H9 (cell line): ENCODE measurements around the gene DPP10. TPM values are rescaled to one million over a fixed set of nuclear protein-coding genes. Genes with fewer than 3 reads are reported as not detected.

Experiments
- DNase-seq: peaks from one replicate; pipeline ENCODE4 v3.0.0-alpha.2; 2017
- H2AFZ ChIP-seq: one replicate; pipeline ENCODE4 v1.6.1; 2013; ENCODE audit warnings: mild to moderate bottlenecking, low read length, control low read depth, moderate library complexity
- H2AK5ac ChIP-seq: 2 replicates; pipeline ENCODE4 v1.6.1; 2013; ENCODE audit warnings: low read length, control low read depth, mixed read lengths; ENCODE audit not compliant: insufficient read length
- H2BK120ac ChIP-seq: one replicate; pipeline ENCODE4 v1.6.1; 2013; ENCODE audit warnings: low read depth, mild to moderate bottlenecking, low read length, control low read depth, inconsistent platforms; ENCODE audit not compliant: poor library complexity, severe bottlenecking
- H2BK12ac ChIP-seq: 2 replicates; pipeline ENCODE4 v1.6.1; 2013; ENCODE audit warnings: low read length, control low read depth, mixed read lengths, low read depth; ENCODE audit not compliant: insufficient read length
- H2BK15ac ChIP-seq: 2 replicates; pipeline ENCODE4 v1.6.1; 2013; ENCODE audit warnings: low read depth, low read length, control low read depth
- H2BK20ac ChIP-seq: one replicate; pipeline ENCODE4 v1.6.1; 2013; ENCODE audit warnings: low read depth, mild to moderate bottlenecking, low read length, control low read depth, inconsistent platforms; ENCODE audit not compliant: poor library complexity, severe bottlenecking
- H2BK5ac ChIP-seq: 2 replicates; pipeline ENCODE4 v1.6.1; 2013; ENCODE audit warnings: low read length, control low read depth, mixed read lengths; ENCODE audit not compliant: insufficient read length
- H3K14ac ChIP-seq: 2 replicates; pipeline ENCODE4 v1.6.1; 2013; ENCODE audit warnings: low read length, control low read depth; ENCODE audit not compliant: insufficient read depth
- H3K18ac ChIP-seq: 2 replicates; pipeline ENCODE4 v1.6.1; 2013; ENCODE audit warnings: low read depth, mild to moderate bottlenecking, mixed read lengths, low read length, control low read depth; ENCODE audit not compliant: insufficient read length
- H3K23ac ChIP-seq: 2 replicates; pipeline ENCODE4 v1.6.1; 2013; ENCODE audit warnings: low read length, control low read depth, mixed read lengths, low read depth; ENCODE audit not compliant: insufficient read length
- H3K23me2 ChIP-seq: 2 replicates; pipeline ENCODE4 v1.6.1; 2013; ENCODE audit warnings: low read depth, mild to moderate bottlenecking, mixed read lengths, low read length, control low read depth; ENCODE audit not compliant: insufficient read length, poor library complexity, severe bottlenecking
- H3K27ac ChIP-seq: 2 replicates; pipeline ENCODE4 v1.5.1; 2013; ENCODE audit warnings: low read length, control low read depth, mixed read lengths, low read depth; ENCODE audit not compliant: insufficient read length
- H3K27me3 ChIP-seq: 2 replicates; pipeline ENCODE4 v1.6.1; 2013; ENCODE audit warnings: low read length, control low read depth, inconsistent platforms; ENCODE audit not compliant: insufficient read depth
- H3K4ac ChIP-seq: 2 replicates; pipeline ENCODE4 v1.6.1; 2013; ENCODE audit warnings: low read depth, mild to moderate bottlenecking, control low read depth, inconsistent platforms, low read length, moderate library complexity
- H3K4me1 ChIP-seq: 2 replicates; pipeline ENCODE4 v1.6.1; 2013; ENCODE audit warnings: low read length, control low read depth, inconsistent platforms; ENCODE audit not compliant: insufficient read depth
- H3K4me2 ChIP-seq: 2 replicates; pipeline ENCODE4 v1.6.1; 2013; ENCODE audit warnings: low read length, control low read depth, mixed read lengths; ENCODE audit not compliant: insufficient read length, insufficient read depth
- H3K56ac ChIP-seq: 2 replicates; pipeline ENCODE4 v1.6.1; 2013; ENCODE audit warnings: low read depth, mild to moderate bottlenecking, mixed read lengths, low read length, control low read depth; ENCODE audit not compliant: insufficient read length
- H3K79me1 ChIP-seq: 2 replicates; pipeline ENCODE4 v1.6.1; 2013; ENCODE audit warnings: low read depth, mild to moderate bottlenecking, moderate library complexity, low read length, control low read depth, inconsistent platforms; ENCODE audit not compliant: insufficient read depth, poor library complexity, severe bottlenecking
- H3K79me2 ChIP-seq: 2 replicates; pipeline ENCODE4 v1.6.1; 2013; ENCODE audit warnings: low read length, control low read depth, inconsistent platforms; ENCODE audit not compliant: insufficient read depth
- H3K9ac ChIP-seq: 2 replicates; pipeline ENCODE4 v1.6.1; 2013; ENCODE audit warnings: low read length, control low read depth, mixed read lengths; ENCODE audit not compliant: insufficient read length; ENCODE audit errors: extremely low read depth
- H3K9me3 ChIP-seq: one replicate; pipeline ENCODE4 v1.6.1; 2013; ENCODE audit warnings: low read depth, low read length, inconsistent platforms; ENCODE audit not compliant: control insufficient read depth
- H3T11ph ChIP-seq: one replicate; pipeline ENCODE4 v1.6.1; 2013; ENCODE audit warnings: mild to moderate bottlenecking, low read length, control low read depth, inconsistent platforms
- H4K20me1 ChIP-seq: one replicate; pipeline ENCODE4 v1.6.1; 2013; ENCODE audit not compliant: control insufficient read depth, insufficient read length, insufficient read depth
- H4K5ac ChIP-seq: 2 replicates; pipeline ENCODE4 v1.6.1; 2013; ENCODE audit warnings: low read depth, mild to moderate bottlenecking, mixed read lengths, low read length, control low read depth; ENCODE audit not compliant: insufficient read length
- H4K8ac ChIP-seq: replicated peaks from 2 replicates; pipeline ENCODE4 v1.6.1; 2013; ENCODE audit warnings: low read length, control low read depth, mixed read lengths, low read depth; ENCODE audit not compliant: insufficient read length
- H4K91ac ChIP-seq: 2 replicates; pipeline ENCODE4 v1.6.1; 2013; ENCODE audit warnings: low read depth, mild to moderate bottlenecking, moderate library complexity, mixed read lengths, low read length, control low read depth; ENCODE audit not compliant: insufficient read length
- H3K27ac Mint-ChIP-seq, 3 experiments: 2 replicates in 2 of 3; 3 replicates in 1 of 3; pipeline ENCODE4 v1.8.0; 2020 to 2021; ENCODE audit warnings: mixed read lengths in 3 of 3, mild to moderate bottlenecking in 1 of 3, moderate library complexity in 1 of 3
- H3K27me3 Mint-ChIP-seq: 2 replicates; pipeline ENCODE4 v1.8.0; 2021; ENCODE audit warnings: low read depth, mild to moderate bottlenecking, moderate library complexity, mixed read lengths
- H3K36me3 Mint-ChIP-seq, 3 experiments: 2 replicates in 2 of 3; 3 replicates in 1 of 3; pipeline ENCODE4 v1.8.0; 2020 to 2021; ENCODE audit warnings: low read depth in 3 of 3, mixed read lengths in 3 of 3; ENCODE audit not compliant: insufficient read depth in 1 of 3
- H3K4me1 Mint-ChIP-seq, 2 experiments: 2 replicates each; pipeline ENCODE4 v1.8.0; 2020; ENCODE audit warnings: mixed read lengths in 2 of 2
- H3K4me3 Mint-ChIP-seq, 2 experiments: 2 replicates in 1 of 2; 3 replicates in 1 of 2; pipeline ENCODE4 v1.8.0; 2020 to 2021; ENCODE audit warnings: mild to moderate bottlenecking in 2 of 2, mixed read lengths in 2 of 2, moderate library complexity in 1 of 2
- H3K9me3 Mint-ChIP-seq, 2 experiments: 2 replicates in 1 of 2; 3 replicates in 1 of 2; pipeline ENCODE4 v1.8.0; 2020; ENCODE audit warnings: mild to moderate bottlenecking in 2 of 2, mixed read lengths in 2 of 2, moderate library complexity in 1 of 2
- CTCF ChIP-seq: fragments of 200-600 bp; sonication (generic); conservative IDR thresholded peaks from 3 replicates; pipeline ENCODE4 v1.8.0; 2021; ENCODE audit warnings: antibody characterized with exemption, mild to moderate bottlenecking
- WGBS: extraction: QIAGEN DNeasy Blood & Tissue Kit; methylation state at CpG from one replicate; pipeline ENCODE4 v1.1.7; 2013; ENCODE audit warnings: missing lambda C conversion rate, low lambda C conversion rate, mixed read lengths; ENCODE audit not compliant: insufficient read length; ENCODE audit errors: extremely low coverage; 5-methylcytosine and 5-hydroxymethylcytosine counted together
- total RNA-seq: library from RNA; stranded (reverse); gene quantifications from 2 replicates; pipeline ENCODE4 v1.2.1, GENCODE V29; 2021

The DPP10 gene
- total RNA-seq, 1 experiment from 2014 or later = 11.3 TPM

- no peaks in the 10 kb centered on the region for H3K23me2 ChIP-seq
- H3K18ac ChIP-seq = no peak overlapping the region
- H3K4me2 ChIP-seq = no peak overlapping the region
- H3K27ac ChIP-seq = no peak overlapping the region
- no CpG with 5 or more reads among the region's 1 CpG for WGBS
- no peak overlapping the region for H3K4ac ChIP-seq
- Mint-ChIP-seq H3K9me3 (no peaks in the 10 kb centered on the region), H3K27me3 (no peaks in the 10 kb centered on the region; the same call in 1 of the 2 replicates), H3K4me1 (peaks cover 7 to 17% of the 10 kb centered on the region in 2 experiments), H3K4me3 (no peak overlapping the region), H3K36me3 (no peaks in the 10 kb centered on the region; a peak in 1 of 7 replicates), H3K27ac (no peak overlapping the region)
- H3K27me3 ChIP-seq = no peaks in the 10 kb centered on the region
- DNase-seq = no peak
- H2BK5ac ChIP-seq = no peak overlapping the region
- no peak overlapping the region for H2BK12ac ChIP-seq
- H2BK15ac ChIP-seq = no peak overlapping the region
- H4K8ac ChIP-seq = no peak overlapping the region
- no peaks in the 10 kb centered on the region for H3K79me1 ChIP-seq
- H3K56ac ChIP-seq = no peak overlapping the region
- H3K9ac ChIP-seq = no peak overlapping the region
- no peaks in the 10 kb centered on the region for H3K9me3 ChIP-seq
- no peaks in the 10 kb centered on the region; the same call in 1 of the 2 replicates for H3K4me1 ChIP-seq
- H2AK5ac ChIP-seq = no peak overlapping the region
- TF ChIP-seq CTCF = no peak
- H2BK120ac ChIP-seq = no peak overlapping the region
- H4K5ac ChIP-seq = no peak overlapping the region
- no peak overlapping the region for H3T11ph ChIP-seq
- H3K79me2 ChIP-seq = no peaks in the 10 kb centered on the region
- no peak overlapping the region for H2AFZ ChIP-seq
- H2BK20ac ChIP-seq = no peak overlapping the region
- H3K23ac ChIP-seq = no peak overlapping the region
- H4K91ac ChIP-seq = no peak overlapping the region
- no peak overlapping the region for H3K14ac ChIP-seq
- no peaks in the 10 kb centered on the region for H4K20me1 ChIP-seq
These were observed 341.6 kb downstream of the DPP10 start for GRCh38 chr2:114784046-114784445.
